OCI-LY3 (cell line): ENCODE measurements around the gene ATP11C.
A peak's percentile ranks its signal among the peaks of the same experiment; 100 is the strongest.

Experiments
- EZH2phosphoT487 ChIP-seq: fragments of 200-600 bp; shearing (Covaris generic); IDR thresholded peaks from 2 replicates; pipeline ENCODE4 v1.6.1; 2018; ENCODE audit warnings: antibody characterized with exemption, mixed run types, low read depth
- TF ChIP-seq, protein P1 (sequence below): fragments of 200-600, 300-600 bp; sonication (generic); IDR thresholded peaks from 2 replicates; pipeline ENCODE4 v1.5.1; 2014; ENCODE audit warnings: antibody characterized with exemption, low read length, low read depth

DNA sequence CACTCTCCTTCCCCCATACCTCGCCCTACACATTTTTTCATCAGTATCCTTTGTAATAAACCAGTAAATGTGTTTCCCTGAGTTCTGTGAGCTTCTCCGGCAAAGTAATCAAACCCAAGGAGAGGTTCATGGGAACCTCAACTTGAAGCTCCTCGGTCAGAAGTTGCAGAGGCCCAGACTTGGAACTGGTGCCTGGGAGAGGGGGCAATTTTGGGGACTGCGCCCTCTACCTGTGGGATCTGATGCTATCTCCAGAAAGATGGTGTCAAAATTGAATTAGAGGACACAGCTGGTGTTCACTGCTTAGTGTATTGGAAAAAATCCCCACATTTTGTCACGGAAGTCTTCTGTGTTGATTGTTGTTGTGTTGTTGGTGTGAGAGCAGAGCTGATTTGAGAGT lies 70.6 kb downstream of the ATP11C start:
- TF ChIP-seq, protein P1, sequence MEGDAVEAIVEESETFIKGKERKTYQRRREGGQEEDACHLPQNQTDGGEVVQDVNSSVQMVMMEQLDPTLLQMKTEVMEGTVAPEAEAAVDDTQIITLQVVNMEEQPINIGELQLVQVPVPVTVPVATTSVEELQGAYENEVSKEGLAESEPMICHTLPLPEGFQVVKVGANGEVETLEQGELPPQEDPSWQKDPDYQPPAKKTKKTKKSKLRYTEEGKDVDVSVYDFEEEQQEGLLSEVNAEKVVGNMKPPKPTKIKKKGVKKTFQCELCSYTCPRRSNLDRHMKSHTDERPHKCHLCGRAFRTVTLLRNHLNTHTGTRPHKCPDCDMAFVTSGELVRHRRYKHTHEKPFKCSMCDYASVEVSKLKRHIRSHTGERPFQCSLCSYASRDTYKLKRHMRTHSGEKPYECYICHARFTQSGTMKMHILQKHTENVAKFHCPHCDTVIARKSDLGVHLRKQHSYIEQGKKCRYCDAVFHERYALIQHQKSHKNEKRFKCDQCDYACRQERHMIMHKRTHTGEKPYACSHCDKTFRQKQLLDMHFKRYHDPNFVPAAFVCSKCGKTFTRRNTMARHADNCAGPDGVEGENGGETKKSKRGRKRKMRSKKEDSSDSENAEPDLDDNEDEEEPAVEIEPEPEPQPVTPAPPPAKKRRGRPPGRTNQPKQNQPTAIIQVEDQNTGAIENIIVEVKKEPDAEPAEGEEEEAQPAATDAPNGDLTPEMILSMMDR, result peak; percentile 19; the same call in 1 of the 2 replicates
- no peak for TF ChIP-seq EZH2phosphoT487
